Activated CD8-positive, alpha-beta memory T cell treated with anti-CD3 and anti-CD28 coated beads, Interleukin-2, amount 50 U/mL, for 1 hour (primary cell): ENCODE data around the gene LCN9.

Experiments used
- DNase-seq: peaks from one replicate; pipeline ENCODE4 v3.0.0-alpha.2; 2020; ENCODE audit errors: extremely low read depth

Gene LCN9

GRCh38 chr9:135698236-135698635 lies 35.1 kb downstream of the LCN9 start:
- DNase-seq, result no peak

GRCh38 chr9:135698767-135699166 lies 35.7 kb downstream of the LCN9 start:
- no peak for DNase-seq

- DNase-seq, result no peak
Measured at GRCh38 chr9:135699440-135699839, 36.3 kb downstream of the LCN9 start, which contains the start of gene SOHLH1. Gene SOHLH1, minus strand, starts transcription at chr9:135699481. Its CDS starts 14 bp downstream, at chr9:135699467.

- no peak for DNase-seq
Measured at GRCh38 chr9:135700525-135700924, 37.4 kb downstream of the LCN9 start.

- no peak for DNase-seq
Measured at GRCh38 chr9:135701067-135701958, 38.2 kb downstream of the LCN9 start.

- no peak for DNase-seq
Measured at GRCh38 chr9:135701959-135702721, 39.0 kb downstream of the LCN9 start, which contains the start of gene KCNT1. Gene KCNT1, plus strand, starts transcription at chr9:135702185. Its CDS starts 74 bp downstream, at chr9:135702259.

GRCh38 chr9:135703726-135704125 lies 40.6 kb downstream of the LCN9 start:
- DNase-seq, result no peak

- no peak for DNase-seq
Measured at GRCh38 chr9:135704483-135704882, 41.4 kb downstream of the LCN9 start.

GRCh38 chr9:135705376-135705775 lies 42.3 kb downstream of the LCN9 start:
- no peak for DNase-seq

GRCh38 chr9:135706288-135706687 lies 43.2 kb downstream of the LCN9 start:
- DNase-seq, result no peak

GRCh38 chr9:135707252-135708138 lies 44.4 kb downstream of the LCN9 start:
- no peak for DNase-seq

- DNase-seq, result no peak
Measured at GRCh38 chr9:135708164-135708563, 45.1 kb downstream of the LCN9 start.

- DNase-seq, result no peak
Measured at GRCh38 chr9:135711391-135711790, 48.3 kb downstream of the LCN9 start.

GRCh38 chr9:135711881-135712280 lies 48.8 kb downstream of the LCN9 start:
- DNase-seq, result no peak

- DNase-seq, result no peak
Measured at GRCh38 chr9:135712613-135713295, 49.6 kb downstream of the LCN9 start.

- DNase-seq, result no peak
Measured at GRCh38 chr9:135714242-135715055, 51.3 kb downstream of the LCN9 start.

GRCh38 chr9:135715056-135715595 lies 52.0 kb downstream of the LCN9 start:
- DNase-seq, result no peak

- DNase-seq, result no peak
Measured at GRCh38 chr9:135716045-135716444, 52.9 kb downstream of the LCN9 start.
